Panc1 (cell line): ENCODE results near the gene TLK1.

Experiments
- CTCF ChIP-seq: fragments of 450-650 bp; IDR thresholded peaks from 2 replicates; pipeline ENCODE4 v1.5.1; 2017; ENCODE audit warnings: mild to moderate bottlenecking
- POLR2AphosphoS5 ChIP-seq: IDR thresholded peaks from 2 replicates; pipeline ENCODE4 v1.6.1; 2012; ENCODE audit warnings: mild to moderate bottlenecking, low read depth, low read length, moderate library complexity
- SIN3A ChIP-seq: IDR thresholded peaks from 2 replicates; pipeline ENCODE4 v1.6.1; 2012; ENCODE audit warnings: low read depth, mild to moderate bottlenecking, low read length, moderate library complexity, borderline replicate concordance; ENCODE audit not compliant: insufficient read depth

- TF ChIP-seq CTCF, result no peak
- no peak for TF ChIP-seq SIN3A
- TF ChIP-seq POLR2AphosphoS5, result no peak
These were observed 18.3 kb upstream of the TLK1 start for GRCh38 chr2:171178993-171179392.
